Ovary (tissue), 9 donors: ENCODE data around the gene SRP19. TPM values are rescaled to one million over a fixed set of nuclear protein-coding genes. Genes with fewer than 3 reads are reported as not detected.

Experiments used
- DNase-seq, 5 donors: peaks; one replicate each; pipeline ENCODE4 v3.0.0-alpha.2; 2019 to 2020
- H3K27ac ChIP-seq, 2 donors: fragments of 200-600 bp; one replicate each; pipeline versions ENCODE4 v1.5.1 to v1.8.0; 2019 to 2022
- H3K27me3 ChIP-seq: fragments of 200-600 bp; one replicate; pipeline ENCODE4 v1.8.0; 2022
- H3K36me3 ChIP-seq: fragments of 200-600 bp; sonication (generic); one replicate; pipeline ENCODE4 v1.5.1; 2019
- H3K4me1 ChIP-seq: one replicate; pipeline ENCODE4 v1.8.1; 2013; ENCODE audit warnings: mild to moderate bottlenecking, moderate library complexity; ENCODE audit not compliant: insufficient read depth
- H3K4me3 ChIP-seq: fragments of 200-600 bp; sonication (generic); one replicate; pipeline ENCODE4 v1.5.1; 2017
- H3K9me3 ChIP-seq, 2 donors: fragments of 200-600 bp in 1 of 2; sonication (generic) in 1 of 2; one replicate each; pipeline versions ENCODE4 v1.5.1 to v1.8.1; 2013 to 2019; ENCODE audit warnings: mild to moderate bottlenecking in 1 of 2, moderate library complexity in 1 of 2
- EP300 ChIP-seq: sonication (generic); formaldehyde crosslinking; IDR thresholded peaks from one replicate; pipeline ENCODE4 v1.6.1; 2017; ENCODE audit warnings: antibody characterized with exemption
- POLR2A ChIP-seq: fragments of 450-650 bp; IDR thresholded peaks from one replicate; pipeline ENCODE4 v1.6.1; 2017; ENCODE audit warnings: antibody characterized with exemption, mild to moderate bottlenecking, moderate library complexity
- WGBS, 3 donors: extraction: QIAGEN DNeasy Blood & Tissue Kit in 1 of 3; methylation state at CpG; one replicate each; pipeline versions ENCODE4 v1.1.5 to v1.1.7; 2013 to 2017; 5-methylcytosine and 5-hydroxymethylcytosine counted together
- intact Hi-C, 4 donors: fragments of 100-400 bp; cut with DNase I; formaldehyde crosslinking; loops; one replicate each; pipeline versions ENCODE4 v1.11.0 to v1.15.1; 2022 to 2023
- polyA plus RNA-seq, 2 donors: library from polyadenylated mRNA; stranded (reverse); fragments of 200-250 nt in 1 of 2; fragments of 350-450 nt in 1 of 2; fragmentation: Illumina TruSeq in 1 of 2; extraction: RNeasy Lipid Tissue Mini Kit (QIAGEN cat#74804) in 1 of 2; gene quantifications; one replicate each; pipeline ENCODE4 v1.2.3, GENCODE V29; 2013 to 2014
- total RNA-seq, 7 donors: library from RNA; depleted of rRNA in 2 of 7; stranded (reverse); fragments of >200 nt in 2 of 7; fragmentation: NEBNext Ultra II Directional in 3 of 7; extraction: Animal tissue kit (Norgen Biotek cat#: 25700) in 3 of 7; gene quantifications; one replicate each; pipeline versions ENCODE4 v1.1.0 to v1.2.4, GENCODE V29; 2016 to 2023
- TF ChIP-seq, protein P1 (sequence below), 3 donors: fragments of 450-650 bp in 2 of 3; fragments of 200-600 bp in 1 of 3; IDR thresholded peaks; one replicate each; pipeline versions ENCODE4 v1.5.1 to v1.8.0; 2016 to 2022; ENCODE audit warnings: antibody characterized with exemption in 3 of 3, mild to moderate bottlenecking in 1 of 3
- donor health status: DM: no; HTN: no; CAD: no; lungs with moderate emphysema.
- donor health status: DM: no; HTN: no; CAD: no.
- donor health status: Bipolar disorder and iron deficiency.
- donor health status: DM: yes; HTN: yes; CAD: no.
- donor health status: DM: no; HTN: no; CAD: no.
- donor health status: DM: yes; HTN: yes; CAD: no.

SRP19 gene
- total and polyA plus RNA-seq, 9 donors = 25.2 to 65.9 (median 27.3) TPM

DNA sequence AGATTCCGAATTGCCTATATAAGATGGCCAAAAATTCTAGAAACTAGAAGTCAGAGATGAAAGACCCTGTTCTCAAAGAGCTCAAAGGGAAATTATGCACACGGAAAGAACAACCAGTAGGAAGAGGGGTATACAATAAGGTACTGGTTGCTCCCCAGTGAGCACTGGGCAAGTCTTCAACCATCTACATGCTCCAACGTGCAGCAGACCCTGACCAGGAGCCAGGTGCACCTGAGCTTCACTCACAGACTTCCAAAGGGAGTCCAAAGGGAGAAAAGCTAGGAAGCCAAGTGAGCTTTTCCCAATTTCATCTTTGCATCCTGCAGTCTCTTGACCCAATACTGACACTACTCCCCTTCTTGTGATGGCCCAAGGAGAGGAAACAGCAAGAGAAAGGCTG lies 57.0 kb downstream of the SRP19 start:
- peaks cover 7% of the 10 kb centered on the region for H3K4me1 ChIP-seq
- no peak overlapping the region for H3K27ac ChIP-seq
- 82 to 88% (median 84%) methylated on average over 3 of the region's 3 CpGs for WGBS, 3 donors
- intact Hi-C loops = loop anchor here in 1 of 4 donors (10.0 kb wide), 1 partner anchor 57 kb away; the partner anchor contains the start of gene DCP2
- no peaks in the 10 kb centered on the region for H3K27me3 ChIP-seq
- H3K36me3 ChIP-seq = no peaks in the 10 kb centered on the region
- no peak for DNase-seq
- H3K4me3 ChIP-seq = no peak overlapping the region
- H3K9me3 ChIP-seq = no peaks in the 10 kb centered on the region
- no peak for TF ChIP-seq POLR2A
- TF ChIP-seq EP300 = no peak
- TF ChIP-seq, protein P1, sequence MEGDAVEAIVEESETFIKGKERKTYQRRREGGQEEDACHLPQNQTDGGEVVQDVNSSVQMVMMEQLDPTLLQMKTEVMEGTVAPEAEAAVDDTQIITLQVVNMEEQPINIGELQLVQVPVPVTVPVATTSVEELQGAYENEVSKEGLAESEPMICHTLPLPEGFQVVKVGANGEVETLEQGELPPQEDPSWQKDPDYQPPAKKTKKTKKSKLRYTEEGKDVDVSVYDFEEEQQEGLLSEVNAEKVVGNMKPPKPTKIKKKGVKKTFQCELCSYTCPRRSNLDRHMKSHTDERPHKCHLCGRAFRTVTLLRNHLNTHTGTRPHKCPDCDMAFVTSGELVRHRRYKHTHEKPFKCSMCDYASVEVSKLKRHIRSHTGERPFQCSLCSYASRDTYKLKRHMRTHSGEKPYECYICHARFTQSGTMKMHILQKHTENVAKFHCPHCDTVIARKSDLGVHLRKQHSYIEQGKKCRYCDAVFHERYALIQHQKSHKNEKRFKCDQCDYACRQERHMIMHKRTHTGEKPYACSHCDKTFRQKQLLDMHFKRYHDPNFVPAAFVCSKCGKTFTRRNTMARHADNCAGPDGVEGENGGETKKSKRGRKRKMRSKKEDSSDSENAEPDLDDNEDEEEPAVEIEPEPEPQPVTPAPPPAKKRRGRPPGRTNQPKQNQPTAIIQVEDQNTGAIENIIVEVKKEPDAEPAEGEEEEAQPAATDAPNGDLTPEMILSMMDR (IDR thresholded peaks at IDR 0.05) = no peak

DNA sequence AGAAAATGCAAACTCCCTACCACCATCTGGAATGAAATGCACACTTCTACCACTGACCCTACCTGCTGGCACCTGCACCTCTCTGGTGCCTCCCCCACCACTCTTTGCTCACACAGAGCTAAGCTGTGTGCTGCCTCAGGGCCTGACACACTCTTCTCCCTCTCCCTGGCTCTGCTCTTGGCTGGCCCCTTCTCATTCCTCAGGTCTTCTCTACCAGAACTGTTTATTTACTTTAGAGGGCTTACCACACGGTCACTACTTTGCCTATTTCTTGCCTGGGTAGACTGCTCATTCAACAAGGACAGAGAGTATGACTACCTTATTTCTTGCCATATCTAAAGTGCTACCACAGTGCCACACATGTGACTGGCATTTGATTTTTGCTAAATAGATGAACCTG lies 57.6 kb downstream of the SRP19 start:
- DNase-seq = no peak
- Histone ChIP-seq H3K27ac (no peak overlapping the region), H3K4me1 (peaks cover 5% of the 10 kb centered on the region), H3K4me3 (no peak overlapping the region), H3K36me3 (no peaks in the 10 kb centered on the region), H3K9me3 (no peaks in the 10 kb centered on the region), H3K27me3 (no peaks in the 10 kb centered on the region)
- 65 to 75% (median 72%) methylated on average over 1 of the region's 1 CpG for WGBS, 3 donors
- intact Hi-C loops = loop anchor here in 1 of 4 donors (10.0 kb wide), 1 partner anchor 56 kb away; the partner anchor contains the start of gene DCP2
- TF ChIP-seq EP300 (no peak), POLR2A (no peak)
- TF ChIP-seq, protein P1 (IDR thresholded peaks at IDR 0.05) = no peak

Other genes with a start within 250 kb of the SRP19 start
- 10 to 100 TPM; 32.8 to 44.6 (median 35.4) TPM for gene APC, start 123.4 kb upstream of the SRP19 start, total RNA-seq
- gene APC, start 123.4 kb upstream of the SRP19 start, polyA plus RNA-seq = 1 to 10 TPM; 5.1 to 9.6 TPM
- gene REEP5, start 60.9 kb downstream of the SRP19 start, total RNA-seq = 10 to 100 TPM; 55.1 to 73.8 (median 67.6) TPM
- 10 to 100 TPM; 50.2 to 90.4 TPM for gene REEP5, start 60.9 kb downstream of the SRP19 start, polyA plus RNA-seq
- 10 to 100 TPM; 16.4 to 58.7 (median 41.7) TPM for gene DCP2, start 115.5 kb downstream of the SRP19 start, total RNA-seq
- 10 to 100 TPM; 12.4 to 13.7 TPM for gene DCP2, start 115.5 kb downstream of the SRP19 start, polyA plus RNA-seq